IPS DF 4.7 (cell line): Measurements from ENCODE around the gene IGSF8.

Experiments
- DNase-seq: peaks from one replicate; pipeline ENCODE4 v3.0.0-alpha.2; 2013; ENCODE audit warnings: low spot score; ENCODE audit errors: extremely low read depth

The IGSF8 gene

GRCh38 chr1:160104486-160104885 lies 6.1 kb upstream of the IGSF8 start:
- DNase-seq: no peak

DNA sequence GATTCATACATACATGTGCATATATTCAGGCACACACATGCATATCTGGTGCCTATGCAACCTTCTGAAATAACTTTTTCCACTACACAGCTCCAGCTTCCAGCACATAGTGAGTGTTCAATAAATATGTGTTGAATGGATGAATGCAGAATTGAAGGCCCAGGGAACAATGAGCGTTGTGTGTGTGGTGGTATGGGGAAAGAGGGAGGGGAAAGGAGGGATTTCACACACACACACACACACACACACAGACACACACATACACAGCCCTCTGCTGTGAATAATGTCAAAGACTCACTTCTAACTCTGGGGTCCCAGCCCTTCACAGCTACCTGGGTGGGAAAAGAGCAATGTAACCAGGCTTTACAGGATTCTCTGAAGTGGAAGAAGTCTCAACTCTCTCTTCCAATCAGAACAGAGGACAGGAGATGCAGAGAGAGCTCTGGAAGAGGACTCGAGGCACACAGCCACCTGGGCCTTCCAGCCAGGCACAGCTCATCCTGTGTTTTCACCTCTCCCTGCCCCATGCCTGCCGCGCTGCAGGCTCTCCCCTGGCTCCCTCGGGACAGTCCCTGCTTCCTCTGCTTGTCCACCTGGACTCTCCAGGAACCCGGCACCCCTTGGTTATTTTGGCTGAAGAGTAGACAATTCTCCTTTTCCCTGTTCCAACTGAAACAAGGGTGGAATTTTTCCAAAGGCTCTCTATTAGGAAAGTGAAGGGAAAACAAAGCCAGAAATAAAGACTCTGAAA lies 5.4 kb upstream of the IGSF8 start:
- DNase-seq: no peak

GRCh38 chr1:160101717-160102522 lies 3.5 kb upstream of the IGSF8 start:
- DNase-seq: no peak

- DNase-seq: no peak
These were observed 2.8 kb upstream of the IGSF8 start for GRCh38 chr1:160101037-160101716.

GRCh38 chr1:160099716-160100375 lies 1.4 kb upstream of the IGSF8 start:
- DNase-seq: no peak

DNA sequence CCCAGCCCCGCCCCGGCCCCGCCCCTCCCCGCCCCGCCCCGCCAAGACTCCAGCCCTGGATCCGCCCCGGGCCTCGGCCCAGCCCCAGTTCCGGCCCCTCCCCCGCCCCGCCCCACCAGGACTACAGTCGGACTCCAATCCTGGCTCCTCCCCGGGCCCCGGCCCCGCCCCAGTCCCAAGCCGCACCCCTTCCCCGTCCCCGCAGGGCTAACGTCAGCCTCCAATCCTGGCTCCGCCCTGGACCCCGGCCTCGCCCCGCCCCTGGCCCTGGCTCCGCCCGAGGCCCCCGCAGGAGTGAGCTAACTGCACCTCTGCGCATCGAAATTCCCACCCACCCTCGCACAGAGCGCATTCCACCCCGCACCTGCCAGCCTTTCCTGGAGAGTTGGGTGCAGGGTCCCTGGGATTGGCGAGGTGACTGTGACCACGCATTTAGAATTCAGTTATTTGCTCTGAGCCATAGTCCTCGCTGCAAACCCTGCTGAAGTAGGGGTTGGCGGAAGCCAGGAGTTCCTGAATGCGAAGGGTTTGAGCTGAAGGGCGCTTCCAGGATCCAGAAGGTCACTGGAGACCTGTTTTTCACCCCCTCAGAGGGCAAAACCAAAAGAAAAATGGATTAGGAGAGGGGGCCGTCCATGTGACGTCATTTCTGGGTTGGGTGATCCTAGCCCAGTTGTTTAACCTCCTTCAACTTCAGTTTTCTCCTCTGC lies 588 bp upstream of the IGSF8 start:
- no peak for DNase-seq

GRCh38 chr1:160097151-160097910 lies 1.1 kb downstream of the IGSF8 start:
- DNase-seq: no peak

DNA sequence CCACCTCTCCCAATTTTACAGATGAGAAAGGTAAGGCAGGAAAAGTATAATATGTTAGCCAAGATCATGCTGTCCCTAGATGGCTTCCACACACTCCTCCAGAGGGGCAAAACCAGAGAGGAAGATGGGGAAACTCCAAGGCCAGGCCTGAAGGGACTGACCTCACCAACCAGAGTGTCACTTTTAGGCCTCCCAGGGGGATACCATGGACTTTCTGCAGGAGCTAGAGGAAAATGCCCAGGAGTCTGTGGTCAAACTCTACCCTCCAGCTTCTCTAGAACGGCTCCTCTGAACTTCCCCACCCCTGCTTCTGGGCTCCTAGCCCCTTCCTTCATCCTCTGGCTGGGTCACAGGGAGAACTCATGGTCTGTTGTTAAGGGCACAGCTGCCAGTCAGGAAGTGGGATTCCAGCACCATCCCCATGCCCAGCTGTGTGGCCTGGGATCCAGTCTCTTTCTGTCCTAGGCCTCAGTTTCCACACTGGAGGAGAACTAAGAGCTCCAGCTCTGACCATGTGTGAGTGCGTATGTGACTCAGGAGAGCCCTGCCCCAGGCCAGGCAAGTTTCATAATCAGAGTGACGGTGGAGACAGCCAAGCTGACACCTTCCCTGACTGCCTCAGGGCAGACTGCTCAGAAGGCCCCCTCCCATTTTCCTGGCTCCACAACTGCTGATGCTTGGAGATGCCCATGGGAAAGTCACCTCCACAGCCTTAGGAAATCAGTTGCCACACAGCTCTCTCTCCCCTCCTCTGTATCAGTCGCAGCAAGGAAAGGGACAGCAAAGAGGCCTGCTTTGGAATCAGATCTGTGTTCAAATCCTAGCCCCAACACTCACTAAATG lies 1.9 kb downstream of the IGSF8 start:
- DNase-seq: no peak

GRCh38 chr1:160095382-160096105 lies 2.9 kb downstream of the IGSF8 start:
- no peak for DNase-seq

GRCh38 chr1:160094806-160095205 lies 3.6 kb downstream of the IGSF8 start:
- DNase-seq: no peak

DNA sequence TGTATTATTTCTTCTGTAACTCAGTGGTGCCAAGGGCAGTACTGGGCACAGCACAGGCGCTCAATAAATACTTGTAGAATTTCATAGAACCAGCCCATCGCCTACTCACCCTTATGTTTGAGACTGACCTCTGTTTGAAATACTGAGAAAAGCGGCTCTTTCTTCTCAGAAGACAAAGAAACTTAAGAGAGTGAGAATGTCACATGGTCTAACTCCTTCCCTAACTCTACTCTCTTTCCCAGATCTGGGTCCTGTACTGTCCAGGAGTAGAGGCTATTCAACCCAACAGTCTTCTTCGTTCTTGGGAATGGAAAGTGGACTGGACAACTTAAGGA lies 4.2 kb downstream of the IGSF8 start:
- DNase-seq: no peak

- no peak for DNase-seq
These were observed 4.7 kb downstream of the IGSF8 start for GRCh38 chr1:160093624-160094290.

DNA sequence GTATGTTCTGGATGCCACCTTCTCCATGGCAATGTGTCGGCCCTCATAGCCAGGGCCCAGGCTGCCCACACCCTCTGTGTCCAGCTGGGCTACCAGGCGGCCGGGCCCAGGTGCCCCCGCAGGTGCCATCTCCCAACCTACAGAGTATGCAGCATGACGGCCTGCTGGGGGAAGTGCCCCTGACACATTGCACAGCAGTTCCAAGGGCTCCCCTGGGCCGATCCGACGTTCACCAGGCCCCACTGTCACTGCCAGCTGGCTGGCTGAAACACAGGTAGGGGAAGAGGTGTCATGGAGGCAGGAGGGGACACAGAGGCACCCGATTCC lies 5.4 kb downstream of the IGSF8 start:
- DNase-seq: no peak

DNA sequence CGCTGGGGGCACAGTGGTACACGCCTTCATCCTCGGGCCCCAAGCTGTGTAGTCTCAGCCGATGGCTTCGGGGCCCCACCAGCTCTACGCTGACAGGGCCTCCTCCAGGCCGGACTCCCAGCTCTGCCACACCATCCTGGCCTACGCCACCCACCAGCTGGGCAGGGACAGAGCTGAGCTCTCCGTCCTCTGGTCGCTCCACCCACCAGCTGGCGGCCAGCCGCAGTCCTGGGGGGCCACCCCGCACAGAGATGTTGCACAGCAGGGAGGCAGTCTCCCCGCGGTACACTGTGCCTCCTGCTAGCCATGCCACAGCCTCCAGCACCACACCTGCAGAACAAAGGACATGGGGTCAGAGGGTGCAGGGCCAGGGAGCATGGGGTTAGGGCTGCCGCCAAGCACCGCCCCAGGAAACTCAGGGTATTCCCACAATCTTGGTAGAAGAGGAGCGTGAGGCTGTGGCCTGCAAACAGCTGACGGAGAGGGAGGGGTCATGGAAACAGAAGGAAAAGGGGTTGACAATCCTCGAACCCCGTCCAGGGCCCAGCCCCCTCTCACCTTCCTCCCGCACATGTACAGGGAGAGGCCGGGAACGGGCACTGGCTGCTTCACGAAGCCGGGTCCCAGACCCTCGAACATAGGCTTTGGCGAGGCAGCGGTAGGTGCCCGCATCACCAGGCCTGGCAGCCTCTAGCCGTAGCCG lies 5.9 kb downstream of the IGSF8 start:
- no peak for DNase-seq

- DNase-seq: no peak
These were observed 6.7 kb downstream of the IGSF8 start for GRCh38 chr1:160091666-160092223.

- DNase-seq: no peak
These were observed 7.7 kb downstream of the IGSF8 start for GRCh38 chr1:160090760-160091159.

GRCh38 chr1:160089883-160090282 lies 8.5 kb downstream of the IGSF8 start:
- no peak for DNase-seq
